ENCODE results near the gene MEGF9.
A peak's percentile ranks its signal among the peaks of the same experiment; 100 is the strongest.

The MEGF9 gene

DNA sequence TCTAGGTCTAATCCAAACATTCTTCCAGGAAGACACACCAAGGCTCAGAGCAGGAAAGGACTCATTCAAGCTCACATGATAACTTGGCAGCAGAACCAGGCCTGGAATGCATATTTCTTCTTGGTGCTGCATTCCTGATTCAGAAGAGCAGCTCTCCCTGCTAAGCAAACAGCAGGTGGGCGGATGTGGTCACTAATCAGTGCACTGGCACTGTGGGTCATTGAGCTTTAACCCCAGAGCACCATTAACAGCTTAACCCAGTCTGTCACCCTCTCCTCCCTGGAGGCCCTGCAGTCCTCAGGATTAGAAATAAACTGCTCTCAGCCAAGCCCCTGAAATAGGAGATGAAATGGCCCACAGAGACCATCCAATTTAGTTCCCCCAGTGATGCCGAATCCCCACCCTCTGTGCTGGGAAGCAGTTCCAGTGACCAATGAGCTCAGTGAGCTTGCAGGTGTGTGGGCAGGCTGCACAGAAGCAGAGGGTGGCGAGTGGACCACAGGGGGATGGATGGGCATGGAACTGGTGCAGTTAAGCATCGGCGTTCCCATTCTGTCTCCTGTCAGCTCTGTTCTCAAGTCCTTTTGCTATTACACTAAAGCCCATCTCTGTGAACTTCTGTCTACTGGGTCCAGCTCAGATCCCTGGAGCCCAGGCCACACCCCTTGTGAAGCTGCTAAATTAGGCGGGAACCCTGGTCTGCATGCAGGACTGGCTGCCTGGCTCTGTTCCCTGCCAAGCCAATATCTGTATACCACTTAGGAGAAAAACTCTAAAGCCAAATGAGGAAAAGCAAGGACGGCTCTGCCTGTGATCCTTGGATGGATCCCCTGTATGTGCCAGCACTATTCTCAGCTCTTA lies 16.6 kb upstream of the MEGF9 start:
- DNase-seq = peak; percentile 68

DNA sequence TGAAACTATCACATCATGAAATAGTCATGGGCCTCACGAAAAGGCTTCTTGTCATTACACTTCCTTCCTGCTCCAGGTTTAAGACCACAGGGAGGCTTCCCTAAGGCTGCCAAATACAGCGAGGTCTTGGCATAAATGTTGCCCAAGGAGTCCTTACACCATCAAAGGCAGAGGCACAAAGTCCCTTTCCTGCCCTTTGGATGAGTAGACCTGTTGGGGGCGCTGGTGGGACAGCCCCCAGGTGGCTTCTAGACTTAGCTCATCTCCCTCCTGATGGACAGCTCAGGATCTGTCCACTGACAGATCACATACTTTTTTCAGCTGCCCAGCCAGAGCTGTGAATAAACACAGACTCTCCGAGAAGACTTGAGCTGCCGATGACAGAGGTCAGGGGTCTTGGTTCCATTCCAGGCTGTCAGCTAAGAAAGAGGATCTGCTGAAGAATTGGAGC lies 15.5 kb upstream of the MEGF9 start:
- DNase-seq = no peak

DNA sequence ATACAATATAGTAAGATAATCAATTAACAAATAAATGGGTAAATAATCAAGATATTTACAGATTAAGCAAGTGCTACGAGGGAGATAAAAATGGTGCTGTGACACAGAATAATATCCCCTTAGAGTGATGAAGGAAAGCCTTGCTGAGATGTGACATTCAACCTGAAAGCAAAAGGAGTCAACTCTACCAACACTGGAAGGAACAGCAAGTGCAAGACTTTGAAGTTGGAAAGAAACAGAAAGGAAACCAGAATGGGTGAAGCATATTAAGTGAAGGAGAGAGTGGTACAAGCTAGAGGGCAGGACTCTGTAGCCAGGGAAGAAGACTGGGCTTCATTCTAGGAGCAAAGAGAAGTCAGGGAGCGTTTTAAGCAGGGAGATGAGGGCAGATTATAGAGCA lies 12.2 kb upstream of the MEGF9 start:
- DNase-seq = no peak

DNA sequence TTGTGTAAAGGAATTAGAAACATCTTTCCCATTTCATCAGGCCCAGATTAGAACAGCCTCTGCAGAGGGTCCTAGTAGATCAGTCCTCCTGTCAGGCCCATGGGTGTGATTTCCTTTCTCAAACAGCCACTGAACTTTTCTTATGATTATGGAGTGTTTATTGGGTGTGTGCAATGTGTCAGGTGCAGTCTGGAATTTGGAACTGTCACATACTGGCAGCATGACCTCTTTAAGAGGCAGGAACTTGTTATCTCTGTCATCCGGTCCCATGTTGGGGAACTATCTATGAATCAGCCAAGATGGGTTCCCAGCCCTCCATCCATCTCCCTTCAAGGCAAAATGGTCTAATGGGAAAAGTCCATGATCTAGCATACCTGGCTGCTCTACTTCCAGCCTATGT lies 11.6 kb upstream of the MEGF9 start:
- DNase-seq = no peak

DNA sequence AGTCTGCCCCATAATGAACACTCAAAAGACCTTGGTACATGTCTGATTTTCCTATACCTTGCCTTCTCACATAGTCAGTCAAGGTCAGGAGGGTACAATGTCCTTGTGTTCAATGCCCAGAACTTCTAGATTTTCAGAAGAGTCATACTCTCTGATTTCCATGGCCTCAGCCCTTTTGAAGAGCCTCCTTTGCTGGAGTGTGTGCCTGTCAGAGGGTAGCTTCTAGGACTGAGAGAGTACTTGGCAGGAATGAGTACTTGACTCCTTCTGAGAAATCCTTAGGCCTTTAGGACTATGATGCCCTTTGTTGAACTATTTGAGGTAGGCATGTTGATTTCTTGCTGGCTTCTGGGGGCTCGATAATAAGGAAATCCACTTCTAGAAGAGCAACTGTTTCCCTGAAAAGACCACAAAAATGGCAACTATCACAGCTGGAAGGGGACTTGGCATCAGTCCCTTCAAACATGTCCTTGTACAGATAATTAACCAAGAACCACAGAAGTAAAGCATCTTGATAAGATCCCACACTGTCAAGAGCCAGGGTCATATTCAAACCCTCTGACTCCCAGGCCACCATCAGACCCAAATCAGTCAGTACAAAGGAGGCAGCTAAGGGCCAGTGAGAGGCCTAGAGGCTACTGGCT lies 10.6 kb upstream of the MEGF9 start:
- DNase-seq = no peak

DNA sequence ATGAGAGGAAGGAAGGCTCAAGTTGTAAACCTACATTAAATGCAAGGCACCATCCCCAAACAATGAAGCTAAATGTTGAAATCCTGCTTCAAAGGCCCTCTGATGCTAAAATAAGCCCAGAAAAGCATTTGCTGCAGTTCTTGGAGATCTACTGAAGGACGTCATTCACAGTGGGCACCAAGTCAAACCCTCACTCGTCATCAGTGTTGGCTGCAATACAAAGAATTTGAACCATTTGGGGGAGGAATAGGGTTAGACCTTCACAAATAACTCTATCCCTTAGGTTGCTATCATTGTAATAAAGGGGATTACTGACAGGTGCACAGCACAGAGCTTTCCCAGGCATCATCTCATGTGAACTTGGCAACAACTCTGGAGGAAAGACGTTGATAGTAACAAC lies 9.3 kb upstream of the MEGF9 start:
- peak; percentile 44 for DNase-seq

DNA sequence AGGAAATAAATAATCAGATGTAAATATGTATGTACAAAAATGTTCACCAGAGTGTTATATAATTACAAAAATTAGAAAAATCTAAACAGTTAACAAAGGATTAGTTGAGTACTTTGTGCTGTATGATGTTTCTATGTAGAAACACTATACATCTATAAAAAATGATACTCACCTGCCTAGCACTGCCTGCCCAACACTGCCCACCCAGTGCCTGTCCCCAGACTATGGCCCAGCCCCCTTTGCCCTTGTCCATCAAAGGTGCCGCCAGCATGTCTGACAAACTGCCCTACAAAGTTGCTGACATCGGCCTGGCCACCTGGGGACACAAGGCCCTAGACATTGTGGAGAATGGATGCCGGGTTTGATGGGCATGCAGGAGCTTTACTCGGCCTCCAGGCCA lies 6.1 kb upstream of the MEGF9 start:
- DNase-seq = no peak

DNA sequence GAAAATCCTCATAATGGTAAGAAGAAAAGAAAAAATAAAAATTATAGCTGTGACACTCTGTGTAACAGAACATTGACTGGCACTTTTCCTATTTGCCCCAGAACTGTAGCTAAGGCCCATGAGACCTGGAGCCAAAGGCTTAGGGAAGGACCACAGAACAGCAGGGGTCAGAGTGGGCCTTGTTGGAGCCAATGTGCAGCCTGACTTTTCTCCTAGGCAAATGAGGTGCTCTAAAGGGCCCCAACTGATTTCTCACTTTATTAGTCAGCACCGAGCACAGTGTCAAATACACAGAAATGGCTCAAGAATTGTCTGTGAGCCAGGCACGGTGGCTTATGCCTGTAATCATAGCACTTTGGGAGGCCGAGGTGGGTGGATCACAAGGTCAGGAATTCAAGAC lies 4.0 kb upstream of the MEGF9 start:
- no peak for DNase-seq

DNA sequence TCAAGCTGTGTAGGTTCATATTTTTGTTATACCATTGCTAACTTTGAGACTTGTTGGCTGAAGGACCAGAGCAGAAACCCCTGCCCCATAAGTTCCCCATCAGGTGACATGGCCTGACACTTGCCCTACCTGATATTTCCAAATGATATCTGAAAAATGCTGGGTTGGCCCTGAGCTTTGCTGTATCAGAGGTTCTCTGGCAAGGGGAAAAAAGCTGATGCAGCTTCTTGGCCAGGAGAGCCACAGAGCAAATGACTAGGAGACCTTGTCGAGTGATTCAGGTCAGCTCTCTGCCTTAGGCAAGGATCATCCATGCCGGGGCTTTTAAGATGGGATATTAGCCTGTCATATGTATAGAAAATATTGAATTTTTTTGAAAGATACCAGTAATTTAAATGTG lies 2.9 kb upstream of the MEGF9 start:
- DNase-seq = no peak

DNA sequence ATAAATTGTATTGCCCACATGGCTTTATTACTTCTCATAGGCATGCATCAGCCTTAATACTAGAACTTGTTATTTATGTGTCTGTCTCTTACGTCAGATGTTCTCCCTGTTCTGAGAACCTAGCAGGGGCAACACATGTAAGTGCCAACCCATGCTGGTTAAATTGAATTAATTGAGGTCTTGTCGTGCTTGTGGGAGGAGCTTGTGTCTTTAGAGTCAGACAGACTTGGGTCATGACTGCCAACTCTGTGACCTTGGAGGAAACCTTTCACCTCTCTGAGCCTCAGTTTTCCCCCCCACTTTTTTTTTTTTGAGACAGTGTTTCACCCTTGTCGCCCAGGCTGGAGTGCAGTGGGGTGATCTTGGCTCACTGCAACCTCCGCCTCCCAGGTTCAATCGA lies 2.2 kb upstream of the MEGF9 start:
- DNase-seq = no peak

DNA sequence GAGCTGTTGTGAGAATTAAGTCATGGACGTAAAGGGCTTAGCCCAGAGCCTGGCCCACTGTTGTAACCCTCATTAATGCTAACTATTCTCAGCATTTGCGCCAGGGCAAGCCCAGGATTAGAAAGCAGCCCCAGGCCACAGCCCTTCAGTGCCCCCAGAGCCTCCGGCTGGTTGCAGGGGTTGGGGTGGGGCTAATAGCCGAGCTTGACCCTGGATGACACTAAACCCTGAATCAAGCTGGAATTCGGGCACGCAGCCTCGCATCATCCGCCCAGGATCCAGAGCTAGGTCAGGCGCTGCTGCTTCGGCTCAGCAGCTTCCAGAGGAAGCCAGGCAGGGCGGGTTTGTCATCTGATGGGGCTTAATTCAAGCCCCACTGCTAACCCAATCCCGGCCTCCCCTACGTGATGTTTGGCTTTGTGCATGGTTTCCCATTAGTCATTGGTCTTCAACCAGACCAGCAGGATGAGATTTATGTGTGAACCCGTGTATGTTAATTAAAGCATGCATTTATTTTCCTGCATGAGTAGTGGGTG lies 1.2 kb upstream of the MEGF9 start:
- peak; percentile 64 for DNase-seq

DNA sequence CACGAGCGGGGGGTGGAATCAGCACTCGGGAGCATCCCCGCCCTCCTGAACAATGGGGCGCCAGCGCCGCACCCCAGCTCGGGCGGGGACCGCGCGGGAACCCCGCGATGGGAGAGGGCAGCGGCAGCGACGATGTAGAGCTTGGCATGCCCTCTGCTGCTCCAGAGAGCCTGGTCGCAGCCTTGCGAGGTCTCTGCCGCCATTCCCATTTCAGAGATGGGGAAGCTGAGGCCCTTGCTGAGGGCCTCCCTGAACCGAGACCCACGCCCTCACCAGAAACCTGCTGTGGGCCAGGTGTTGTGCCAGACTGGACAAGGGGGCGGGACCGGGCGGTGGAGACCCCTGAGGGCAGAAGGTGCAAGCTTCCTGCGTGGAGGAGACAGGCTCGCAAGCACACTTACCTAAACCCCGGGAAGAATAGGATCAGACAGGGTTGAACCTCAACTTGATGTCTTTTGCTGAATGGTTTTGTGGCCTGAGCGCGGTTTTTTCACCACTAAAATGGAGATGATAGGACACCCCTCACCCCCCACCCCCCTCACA lies 647 bp upstream of the MEGF9 start:
- DNase-seq = no peak

DNA sequence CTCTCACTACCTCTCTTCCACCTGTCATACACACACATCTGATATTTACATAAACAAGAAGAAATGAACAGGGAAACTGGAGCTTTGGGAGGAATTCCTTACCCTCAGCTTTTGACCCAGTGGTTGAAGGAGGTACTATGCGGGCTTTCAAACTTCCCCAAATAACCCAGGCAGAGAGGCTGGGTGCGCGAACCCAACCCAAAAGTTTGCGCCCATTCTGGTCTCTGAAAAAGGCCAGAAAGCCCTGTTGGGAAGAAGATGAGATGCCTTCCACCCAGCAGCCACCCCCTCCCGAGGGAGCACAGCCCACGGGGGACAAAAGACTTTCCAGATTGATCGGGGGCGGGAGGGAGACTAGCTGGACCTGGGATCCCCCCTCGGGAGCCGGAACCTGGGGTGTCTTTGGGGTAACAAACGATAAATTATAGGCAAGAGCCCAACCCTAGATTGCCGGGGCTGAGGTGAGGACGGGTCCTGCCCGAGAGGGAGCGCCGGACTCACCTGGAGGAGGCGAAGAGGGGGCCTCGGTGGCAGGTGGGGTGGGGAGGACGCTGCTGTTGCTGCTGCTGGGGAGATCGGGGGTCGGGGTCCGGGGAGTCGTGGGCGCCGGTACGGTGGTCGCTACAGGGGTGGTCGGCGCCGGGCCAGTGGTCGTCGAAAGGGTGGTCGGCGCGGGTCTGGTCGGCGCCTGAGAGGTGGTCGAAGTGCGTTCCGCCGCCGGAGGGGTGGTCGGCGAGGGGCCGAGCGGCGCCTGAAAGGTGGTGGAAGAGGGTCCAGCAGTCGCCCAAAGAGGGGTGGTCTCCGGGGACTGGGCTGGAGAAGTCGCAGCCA lies 798 bp downstream of the MEGF9 start:
- DNase-seq = no peak

DNA sequence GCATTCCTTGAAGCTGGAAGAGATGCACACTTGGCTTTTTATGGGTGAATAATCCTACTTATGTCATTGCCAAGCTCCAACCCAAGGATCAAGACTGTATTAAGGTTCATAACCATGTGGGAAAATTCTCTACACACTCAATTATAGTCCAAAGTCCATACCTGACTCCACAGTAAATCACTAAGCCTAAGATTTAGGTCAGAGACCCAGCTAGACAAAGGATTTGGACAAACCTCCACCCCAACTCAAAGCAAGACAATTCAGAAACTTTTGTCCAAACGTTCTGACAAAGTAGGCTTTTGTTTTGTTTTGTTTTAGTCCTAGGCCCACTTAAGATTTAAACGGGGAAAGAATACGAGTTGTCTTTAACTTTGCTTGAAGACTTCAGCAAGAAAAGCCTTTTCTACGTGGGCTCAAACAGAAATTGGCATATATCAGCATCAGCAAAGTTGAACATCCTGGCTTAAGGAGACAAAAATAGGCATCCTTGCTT lies 1.7 kb downstream of the MEGF9 start:
- no peak for DNase-seq

DNA sequence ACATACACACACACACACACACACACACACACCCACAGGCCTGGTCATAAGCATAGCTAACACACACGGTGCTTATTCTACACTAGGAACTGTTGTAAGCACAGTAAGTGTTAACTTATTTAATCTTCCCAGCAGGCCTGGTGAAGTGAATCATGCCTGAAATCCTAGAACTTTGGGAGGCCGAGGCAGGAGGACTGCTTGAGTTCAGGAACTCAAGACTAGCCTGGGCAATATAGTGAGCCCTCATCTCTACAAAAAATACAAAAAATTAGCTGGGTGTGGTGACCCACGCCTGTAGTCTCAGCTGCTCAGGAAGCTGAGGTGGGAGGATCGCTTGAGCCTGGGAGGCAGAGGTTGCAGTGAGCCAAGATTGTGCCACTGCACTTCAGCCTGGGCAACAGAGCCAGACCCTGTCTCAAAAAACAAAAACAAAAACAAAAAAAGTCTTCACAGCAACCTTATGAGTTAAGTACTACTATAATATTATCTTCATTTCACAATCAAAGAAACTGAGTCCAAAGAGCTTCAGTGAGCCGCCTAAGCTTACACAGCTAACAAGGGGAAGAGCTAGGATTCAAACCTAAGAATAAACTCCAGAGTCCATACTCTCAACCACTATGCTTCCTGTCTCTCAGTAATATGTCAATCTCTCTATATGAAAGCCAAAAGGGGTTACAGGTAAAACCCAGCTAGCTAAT lies 2.3 kb downstream of the MEGF9 start:
- peak; percentile 13 for DNase-seq

DNA sequence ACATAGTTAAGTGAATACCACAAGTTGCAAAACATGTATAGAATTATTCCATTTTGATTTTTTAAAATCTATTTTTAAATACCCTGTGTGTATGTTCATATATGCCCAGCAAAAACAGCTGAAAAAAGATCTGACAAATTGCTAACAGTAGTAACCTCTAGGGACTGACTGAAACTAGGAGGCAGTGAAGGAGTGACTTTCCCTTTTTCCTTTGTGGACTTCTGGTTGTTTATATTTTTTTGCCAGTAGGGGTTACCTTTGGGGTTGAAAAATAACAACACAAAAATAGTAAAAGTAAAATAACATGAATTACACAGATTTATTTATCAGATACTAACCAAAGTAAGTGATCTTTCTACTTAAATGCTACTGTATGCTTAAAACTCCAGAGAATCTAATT lies 2.9 kb downstream of the MEGF9 start:
- no peak for DNase-seq

DNA sequence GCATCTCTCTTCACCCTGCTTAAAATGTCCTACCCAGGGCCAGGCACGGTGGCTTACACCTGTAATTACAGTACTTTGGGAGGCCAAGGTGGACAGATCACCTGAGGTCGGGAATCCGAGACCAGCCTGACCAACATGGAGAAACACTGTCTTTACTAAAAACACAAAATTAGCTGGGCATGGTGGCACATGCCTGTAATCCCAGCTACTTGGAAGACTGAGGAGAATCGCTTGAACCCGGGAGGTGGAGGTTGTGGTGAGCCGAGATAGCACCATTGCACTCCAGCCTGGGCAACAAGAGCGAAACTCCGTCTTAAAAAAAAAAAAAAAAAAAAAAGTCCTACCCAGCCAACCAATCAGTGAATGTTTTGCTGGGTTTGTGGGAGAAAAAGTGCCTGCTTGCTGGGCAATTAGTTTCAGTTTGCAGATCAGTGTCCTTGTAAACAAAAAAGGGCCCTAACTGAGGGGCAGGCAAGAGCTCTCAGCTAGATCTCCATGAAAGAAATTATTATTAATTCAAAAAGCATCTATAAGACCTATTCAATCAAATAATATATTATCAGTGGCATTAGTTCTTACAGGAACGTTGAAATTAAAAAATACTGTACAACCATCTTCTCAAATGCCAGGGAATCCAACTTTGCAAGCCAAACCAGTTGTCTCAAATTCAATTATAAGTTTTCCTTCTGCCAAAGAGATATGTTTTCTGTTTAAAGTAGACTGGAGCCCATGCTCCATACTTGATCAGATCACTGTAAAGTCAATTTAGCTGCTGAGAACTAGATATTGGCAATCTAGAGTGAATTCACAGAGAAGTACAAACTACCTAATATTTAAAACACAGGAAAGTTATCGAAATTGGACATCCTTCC lies 3.9 kb downstream of the MEGF9 start:
- no peak for DNase-seq

DNA sequence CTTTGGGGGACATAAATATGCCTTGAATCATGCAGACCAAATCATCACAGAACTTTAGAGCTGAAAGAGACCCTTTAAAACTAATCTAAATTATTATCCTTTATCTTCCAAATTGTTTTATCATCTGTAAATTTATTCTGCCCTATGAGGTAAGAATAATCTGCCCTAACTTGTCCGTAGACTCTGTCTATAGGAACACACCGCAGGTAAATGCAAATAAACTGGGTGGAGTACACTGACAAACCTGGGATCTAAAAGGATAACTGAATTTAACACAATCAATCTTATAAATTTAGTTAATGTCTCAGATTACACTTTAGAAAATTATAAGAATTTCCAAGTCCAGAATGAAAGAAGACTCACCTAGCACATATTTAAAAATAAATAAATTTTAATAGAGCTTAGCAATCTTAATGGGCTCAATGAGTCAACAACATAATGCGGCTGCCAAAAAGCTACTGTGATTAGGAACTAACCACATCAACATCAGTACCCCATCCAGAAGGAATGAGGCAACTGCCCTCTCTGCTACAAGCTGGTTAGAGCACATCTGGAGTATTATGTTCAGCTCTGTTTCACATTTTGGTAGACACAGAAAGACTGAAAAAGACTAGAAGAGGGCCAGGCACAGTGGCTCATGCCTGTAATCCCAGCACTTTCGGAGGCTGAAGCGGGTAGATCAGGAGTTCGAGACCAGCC lies 5.6 kb downstream of the MEGF9 start:
- DNase-seq = no peak

DNA sequence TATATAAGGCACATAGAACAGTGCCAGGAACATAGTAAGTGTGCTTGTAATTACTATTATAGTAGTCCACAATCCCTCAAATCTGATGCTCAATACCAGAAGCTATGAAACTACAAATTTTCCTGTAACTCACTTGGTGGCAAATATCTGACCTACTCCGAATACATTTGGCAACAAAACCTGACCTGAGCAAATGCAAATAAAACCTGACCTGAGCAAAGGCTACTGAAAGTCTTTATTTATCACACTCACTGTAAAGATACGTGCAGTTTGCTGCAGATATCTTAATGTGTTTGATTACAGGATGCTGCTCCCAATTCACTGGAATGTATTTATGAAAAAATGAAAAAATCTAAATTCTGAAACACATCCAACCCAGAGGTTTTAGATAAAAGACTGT lies 7.1 kb downstream of the MEGF9 start:
- no peak for DNase-seq

DNA sequence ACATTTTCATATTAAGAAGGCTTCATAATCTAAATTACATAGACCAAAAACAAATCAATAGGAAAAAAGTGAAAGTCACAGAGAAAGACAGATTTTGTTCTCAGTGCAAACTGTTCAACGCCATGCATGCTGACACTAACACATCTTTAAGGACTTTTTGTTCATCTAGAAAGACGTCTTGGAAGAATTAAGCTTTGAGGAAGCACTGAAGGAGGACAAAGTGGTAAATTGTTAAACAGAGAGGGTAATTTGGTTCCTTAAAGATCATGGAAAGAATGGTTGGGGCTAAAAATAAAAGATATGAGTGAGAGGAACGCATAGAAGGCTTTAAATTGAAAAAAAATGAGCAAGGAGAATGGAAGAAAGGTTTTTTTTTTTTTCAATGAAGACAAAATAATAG lies 9.1 kb downstream of the MEGF9 start:
- no peak for DNase-seq

Data from fibroblast of skin of scalp (primary cell).